ENCODE data around the gene VANGL2. TPM values are rescaled to one million over a fixed set of nuclear protein-coding genes. Genes with fewer than 3 reads are reported as not detected.

VANGL2 gene
- total RNA-seq, 1 experiment from 2014 or later = 2.0 TPM

DNA sequence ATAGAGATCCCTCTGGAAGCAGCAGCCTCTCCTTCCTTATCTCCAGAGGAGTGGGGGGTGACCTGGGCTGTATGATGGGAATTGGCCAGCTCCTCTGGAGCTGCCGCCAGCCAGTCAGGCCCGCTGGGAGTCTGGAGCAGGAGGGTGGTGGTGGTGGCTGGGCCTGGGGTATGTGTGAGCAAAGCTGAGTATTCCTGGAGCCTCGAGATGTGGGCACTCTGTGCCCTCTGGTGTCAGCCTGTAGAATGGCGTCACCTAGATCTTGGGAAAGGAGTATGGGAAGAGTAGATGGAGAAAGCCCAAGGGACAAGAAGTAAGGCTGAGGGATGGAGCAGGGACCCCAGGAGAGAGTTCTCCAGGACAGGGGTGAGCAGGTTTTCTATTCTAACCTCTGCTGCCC, 16.0 kb downstream of the VANGL2 start:
- no TSS peak for BruUV-seq (replicated peaks)
- Mint-ChIP-seq H3K27me3 (ENCODE audit: unreplicated experiment) (peaks cover 72% of the 10 kb centered on the region), H3K4me1 (ENCODE audit: low read depth, unreplicated experiment) (no peaks in the 10 kb centered on the region), H3K9me3 (ENCODE audit: low read depth, unreplicated experiment) (no peaks in the 10 kb centered on the region), H3K4me3 (ENCODE audit: low read depth, unreplicated experiment) (no peak overlapping the region), H3K36me3 (ENCODE audit: insufficient read depth, unreplicated experiment) (no peaks in the 10 kb centered on the region), H3K27ac (ENCODE audit: unreplicated experiment) (no peak overlapping the region)
- CTCF ChIA-PET = interaction anchor here (0.7 to 1.6 kb wide), 7 partner anchors 8 to 125 kb away, joined by 3 to 10 read pairs (median 4); no protein-coding TSS in a partner anchor
- DNase-seq = peak; percentile 60
- TF ChIP-seq, protein P1, sequence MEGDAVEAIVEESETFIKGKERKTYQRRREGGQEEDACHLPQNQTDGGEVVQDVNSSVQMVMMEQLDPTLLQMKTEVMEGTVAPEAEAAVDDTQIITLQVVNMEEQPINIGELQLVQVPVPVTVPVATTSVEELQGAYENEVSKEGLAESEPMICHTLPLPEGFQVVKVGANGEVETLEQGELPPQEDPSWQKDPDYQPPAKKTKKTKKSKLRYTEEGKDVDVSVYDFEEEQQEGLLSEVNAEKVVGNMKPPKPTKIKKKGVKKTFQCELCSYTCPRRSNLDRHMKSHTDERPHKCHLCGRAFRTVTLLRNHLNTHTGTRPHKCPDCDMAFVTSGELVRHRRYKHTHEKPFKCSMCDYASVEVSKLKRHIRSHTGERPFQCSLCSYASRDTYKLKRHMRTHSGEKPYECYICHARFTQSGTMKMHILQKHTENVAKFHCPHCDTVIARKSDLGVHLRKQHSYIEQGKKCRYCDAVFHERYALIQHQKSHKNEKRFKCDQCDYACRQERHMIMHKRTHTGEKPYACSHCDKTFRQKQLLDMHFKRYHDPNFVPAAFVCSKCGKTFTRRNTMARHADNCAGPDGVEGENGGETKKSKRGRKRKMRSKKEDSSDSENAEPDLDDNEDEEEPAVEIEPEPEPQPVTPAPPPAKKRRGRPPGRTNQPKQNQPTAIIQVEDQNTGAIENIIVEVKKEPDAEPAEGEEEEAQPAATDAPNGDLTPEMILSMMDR (IDR thresholded peaks at IDR 0.05; ENCODE audit: unreplicated experiment) = peak; percentile 13
- intact Hi-C loops (cut with micrococcal nuclease; ENCODE audit: unreplicated experiment) = loop anchor here (1.0 to 10.0 kb wide), 4 partner anchors 40 to 312 kb away; no protein-coding TSS in a partner anchor

DNA sequence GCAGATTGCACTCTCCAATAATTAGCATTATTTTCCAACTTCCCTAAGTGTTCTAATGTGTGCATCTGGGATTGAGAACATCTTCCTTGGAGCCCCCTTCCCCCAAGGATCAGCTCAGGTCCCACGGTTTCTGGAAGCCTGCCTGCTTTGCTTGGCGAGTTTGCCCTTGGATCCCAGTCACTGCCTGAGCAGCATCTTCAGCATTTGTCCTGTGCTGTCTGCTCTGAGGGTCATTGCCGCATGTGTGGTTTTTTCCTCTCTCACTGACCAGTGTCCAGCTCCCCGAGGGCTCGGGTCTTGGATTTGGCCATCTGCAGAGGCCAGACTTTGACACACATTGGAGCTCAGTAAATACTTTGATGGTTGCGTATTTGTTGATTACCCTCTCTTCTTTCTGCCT, 18.1 kb downstream of the VANGL2 start:
- TF ChIP-seq, protein P1 (IDR thresholded peaks at IDR 0.05; ENCODE audit: unreplicated experiment) = no peak
- H3K9me3 Mint-ChIP-seq (ENCODE audit: low read depth, unreplicated experiment) = no peaks in the 10 kb centered on the region
- BruUV-seq (replicated peaks) = no TSS peak
- intact Hi-C loops (cut with micrococcal nuclease; ENCODE audit: unreplicated experiment) = loop anchor here (10.0 kb wide), 1 partner anchor 314 kb away; no protein-coding TSS in a partner anchor
- H3K36me3 Mint-ChIP-seq (ENCODE audit: insufficient read depth, unreplicated experiment) = no peaks in the 10 kb centered on the region
- H3K4me3 Mint-ChIP-seq (ENCODE audit: low read depth, unreplicated experiment) = no peak overlapping the region
- CTCF ChIA-PET = interaction anchor here (0.7 kb wide), 1 partner anchor 356 kb away, joined by 5 read pairs; no protein-coding TSS in a partner anchor
- no peaks in the 10 kb centered on the region for H3K4me1 Mint-ChIP-seq (ENCODE audit: low read depth, unreplicated experiment)
- peaks cover 62% of the 10 kb centered on the region for H3K27me3 Mint-ChIP-seq (ENCODE audit: unreplicated experiment)
- DNase-seq = no peak
- H3K27ac Mint-ChIP-seq (ENCODE audit: unreplicated experiment) = no peak overlapping the region

DNA sequence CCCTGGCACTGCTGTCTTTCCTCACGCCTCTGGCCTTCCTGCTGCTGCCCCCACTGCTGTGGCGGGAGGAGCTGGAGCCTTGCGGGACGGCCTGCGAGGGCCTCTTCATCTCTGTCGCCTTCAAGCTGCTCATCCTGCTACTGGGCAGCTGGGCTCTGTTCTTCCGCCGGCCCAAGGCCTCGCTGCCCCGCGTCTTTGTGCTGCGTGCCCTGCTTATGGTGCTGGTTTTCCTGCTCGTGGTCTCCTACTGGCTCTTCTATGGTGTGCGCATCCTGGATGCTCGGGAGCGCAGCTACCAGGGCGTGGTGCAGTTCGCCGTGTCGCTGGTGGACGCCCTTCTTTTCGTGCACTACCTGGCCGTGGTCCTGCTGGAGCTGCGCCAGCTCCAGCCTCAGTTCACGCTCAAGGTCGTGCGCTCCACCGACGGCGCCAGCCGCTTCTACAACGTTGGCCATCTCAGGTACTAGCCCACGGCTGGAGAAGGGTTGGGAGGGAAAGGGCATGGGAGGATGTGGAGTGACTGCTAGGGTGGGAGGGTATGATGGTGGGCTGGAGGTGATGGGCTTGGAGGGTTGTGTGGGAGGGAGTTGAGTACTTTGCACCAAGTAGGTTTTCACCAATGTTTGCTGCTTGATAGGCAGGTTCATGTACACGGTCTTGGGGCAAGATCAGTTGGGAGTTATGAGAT, 18.9 kb downstream of the VANGL2 start:
- TF ChIP-seq, protein P1 (IDR thresholded peaks at IDR 0.05; ENCODE audit: unreplicated experiment) = no peak
- Mint-ChIP-seq H3K27me3 (ENCODE audit: unreplicated experiment) (peaks cover 61% of the 10 kb centered on the region), H3K4me1 (ENCODE audit: low read depth, unreplicated experiment) (no peaks in the 10 kb centered on the region), H3K9me3 (ENCODE audit: low read depth, unreplicated experiment) (no peaks in the 10 kb centered on the region), H3K27ac (ENCODE audit: unreplicated experiment) (no peak overlapping the region), H3K4me3 (ENCODE audit: low read depth, unreplicated experiment) (no peak overlapping the region), H3K36me3 (ENCODE audit: insufficient read depth, unreplicated experiment) (no peaks in the 10 kb centered on the region)
- intact Hi-C loops (cut with micrococcal nuclease; ENCODE audit: unreplicated experiment) = loop anchor here (10.0 kb wide), 1 partner anchor 314 kb away; no protein-coding TSS in a partner anchor
- no peak for DNase-seq
- CTCF ChIA-PET = no interaction called here
- BruUV-seq (replicated peaks) = no TSS peak

DNA sequence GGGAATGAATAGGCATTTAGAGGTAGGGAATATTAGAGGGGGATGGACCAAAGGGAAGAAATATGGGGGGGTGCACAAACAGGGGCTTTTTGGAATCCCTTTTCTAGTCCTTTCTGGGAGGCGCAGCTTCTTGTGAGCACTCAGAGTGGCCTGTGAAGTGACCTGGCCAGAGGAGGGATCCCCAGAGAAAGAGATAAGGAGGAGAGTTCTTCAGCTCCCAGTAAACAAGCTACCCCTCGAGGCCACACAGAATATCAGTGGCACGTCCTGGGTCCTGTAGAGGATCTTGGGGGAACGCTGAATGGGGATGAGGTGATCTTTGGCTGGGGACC, 19.4 kb downstream of the VANGL2 start:
- H3K4me1 Mint-ChIP-seq (ENCODE audit: low read depth, unreplicated experiment) = no peaks in the 10 kb centered on the region
- TF ChIP-seq, protein P1 (IDR thresholded peaks at IDR 0.05; ENCODE audit: unreplicated experiment) = no peak
- no peak overlapping the region for H3K27ac Mint-ChIP-seq (ENCODE audit: unreplicated experiment)
- no TSS peak for BruUV-seq (replicated peaks)
- no peak overlapping the region for H3K4me3 Mint-ChIP-seq (ENCODE audit: low read depth, unreplicated experiment)
- intact Hi-C loops (cut with micrococcal nuclease; ENCODE audit: unreplicated experiment) = loop anchor here (10.0 kb wide), 1 partner anchor 315 kb away; no protein-coding TSS in a partner anchor
- DNase-seq = no peak
- H3K36me3 Mint-ChIP-seq (ENCODE audit: insufficient read depth, unreplicated experiment) = no peaks in the 10 kb centered on the region
- peaks cover 61% of the 10 kb centered on the region for H3K27me3 Mint-ChIP-seq (ENCODE audit: unreplicated experiment)
- H3K9me3 Mint-ChIP-seq (ENCODE audit: low read depth, unreplicated experiment) = no peaks in the 10 kb centered on the region
- CTCF ChIA-PET = no interaction called here
